Esophagus squamous epithelium (tissue), 4 donors: ENCODE measurements around the gene C1orf141.
"Not testable (repeated sequence)": the region's sequence is repeated elsewhere in the genome, so short reads cannot be mapped to it uniquely, and the experiment has no call there.

Source experiments
- POLR2A ChIP-seq, 4 donors: fragments of 450-650 bp; IDR thresholded peaks; one replicate each; pipeline ENCODE4 v1.6.1; 2017; ENCODE audit warnings: antibody characterized with exemption in 4 of 4, mild to moderate bottlenecking in 4 of 4, moderate library complexity in 3 of 4
- TF ChIP-seq, protein P1 (sequence below), 6 experiments: fragments of 450-650 bp in 4 of 6; fragments of 200-600 bp in 2 of 6; sonication (generic) in 2 of 6; IDR thresholded peaks; one replicate each; pipeline ENCODE4 v1.5.1; 2016 to 2019; ENCODE audit warnings: antibody characterized with exemption in 6 of 6, mild to moderate bottlenecking in 4 of 6, moderate library complexity in 4 of 6

DNA sequence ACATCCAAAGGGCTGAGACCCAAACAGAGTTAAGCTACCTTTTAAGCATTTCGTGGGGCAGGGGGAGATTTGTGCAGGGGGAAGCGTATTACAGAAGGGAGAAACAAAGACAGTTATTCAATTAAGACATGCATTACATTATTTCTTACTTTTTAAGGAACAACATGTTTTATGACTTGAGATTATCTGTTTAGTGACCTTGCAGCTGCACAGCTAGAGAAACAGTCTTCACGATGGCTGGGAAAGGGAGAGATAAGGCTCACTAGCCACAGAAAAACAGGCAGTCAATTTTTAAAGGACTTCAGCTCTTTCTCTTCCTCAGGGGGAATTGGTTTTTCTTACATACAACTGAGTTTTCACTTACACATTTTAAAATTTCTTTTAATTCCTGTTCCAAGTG, 7.1 kb upstream of the C1orf141 start:
- TF ChIP-seq, protein P1, sequence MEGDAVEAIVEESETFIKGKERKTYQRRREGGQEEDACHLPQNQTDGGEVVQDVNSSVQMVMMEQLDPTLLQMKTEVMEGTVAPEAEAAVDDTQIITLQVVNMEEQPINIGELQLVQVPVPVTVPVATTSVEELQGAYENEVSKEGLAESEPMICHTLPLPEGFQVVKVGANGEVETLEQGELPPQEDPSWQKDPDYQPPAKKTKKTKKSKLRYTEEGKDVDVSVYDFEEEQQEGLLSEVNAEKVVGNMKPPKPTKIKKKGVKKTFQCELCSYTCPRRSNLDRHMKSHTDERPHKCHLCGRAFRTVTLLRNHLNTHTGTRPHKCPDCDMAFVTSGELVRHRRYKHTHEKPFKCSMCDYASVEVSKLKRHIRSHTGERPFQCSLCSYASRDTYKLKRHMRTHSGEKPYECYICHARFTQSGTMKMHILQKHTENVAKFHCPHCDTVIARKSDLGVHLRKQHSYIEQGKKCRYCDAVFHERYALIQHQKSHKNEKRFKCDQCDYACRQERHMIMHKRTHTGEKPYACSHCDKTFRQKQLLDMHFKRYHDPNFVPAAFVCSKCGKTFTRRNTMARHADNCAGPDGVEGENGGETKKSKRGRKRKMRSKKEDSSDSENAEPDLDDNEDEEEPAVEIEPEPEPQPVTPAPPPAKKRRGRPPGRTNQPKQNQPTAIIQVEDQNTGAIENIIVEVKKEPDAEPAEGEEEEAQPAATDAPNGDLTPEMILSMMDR (IDR thresholded peaks at IDR 0.05): not testable (repeated sequence)
- not testable (repeated sequence) for TF ChIP-seq POLR2A (IDR thresholded peaks at IDR 0.05)
